ENCODE measurements around the gene ITPR3.

The ITPR3 gene

GRCh38 chr6:33722103-33722623 lies 101.0 kb downstream of the ITPR3 start:
- no peak for TF ChIP-seq CTCF (conservative IDR thresholded peaks at IDR 0.05; ENCODE audit: low read depth, low read length)
- no peak for DNase-seq (ENCODE audit: low read depth)
- no peak overlapping the region for H3K4me3 ChIP-seq (ENCODE audit: low read length)

GRCh38 chr6:33723371-33724085 lies 102.4 kb downstream of the ITPR3 start:
- H3K4me3 ChIP-seq (ENCODE audit: low read length) = no peak overlapping the region
- DNase-seq (ENCODE audit: low read depth) = no peak
- TF ChIP-seq CTCF (conservative IDR thresholded peaks at IDR 0.05; ENCODE audit: low read depth, low read length) = no peak

GRCh38 chr6:33724102-33725023 lies 103.2 kb downstream of the ITPR3 start:
- TF ChIP-seq CTCF (conservative IDR thresholded peaks at IDR 0.05; ENCODE audit: low read depth, low read length) = no peak
- H3K4me3 ChIP-seq (ENCODE audit: low read length) = no peak overlapping the region
- DNase-seq (ENCODE audit: low read depth) = no peak

GRCh38 chr6:33725222-33725621 lies 104.1 kb downstream of the ITPR3 start:
- no peak overlapping the region for H3K4me3 ChIP-seq (ENCODE audit: low read length)
- no peak for DNase-seq (ENCODE audit: low read depth)
- TF ChIP-seq CTCF (conservative IDR thresholded peaks at IDR 0.05; ENCODE audit: low read depth, low read length) = no peak

GRCh38 chr6:33725891-33726673 lies 105.0 kb downstream of the ITPR3 start:
- H3K4me3 ChIP-seq (ENCODE audit: low read length) = no peak overlapping the region
- DNase-seq (ENCODE audit: low read depth) = no peak

More at GRCh38 chr6:33725891-33726673, 105.0 kb downstream of the ITPR3 start:
- TF ChIP-seq CTCF (conservative IDR thresholded peaks at IDR 0.05; ENCODE audit: low read depth, low read length) = no peak
